Head of caudate nucleus (tissue), 42 donors: Measurements from ENCODE around the gene ENTPD6.
"Not testable (repeated sequence)": the region's sequence is repeated elsewhere in the genome, so short reads cannot be mapped to it uniquely, and the experiment has no call there.

Experiments
- DNase-seq, 42 donors: peaks; one replicate each; pipeline versions ENCODE4 v3.0.0 to v3.0.0-alpha.2; 2020 to 2021; ENCODE audit warnings: mixed read lengths in 7 of 42
- intact Hi-C: fragments of 100-400 bp; cut with DNase I; formaldehyde crosslinking; loops from one replicate; pipeline ENCODE4 v1.15.0; 2022

The ENTPD6 gene

GRCh38 chr20:25234009-25234849 is 38.7 kb downstream of the ENTPD6 start:
- DNase-seq, intact Hi-C loops: not testable (repeated sequence)

- no peak for DNase-seq
- intact Hi-C loops = no loop called here
These were observed 41.2 kb downstream of the ENTPD6 start for GRCh38 chr20:25236450-25237304.

GRCh38 chr20:25237610-25238318 is 42.3 kb downstream of the ENTPD6 start:
- intact Hi-C loops = no loop called here
- peak in 36 of 42 donors; percentile 26 to 88 (median 62) for DNase-seq

GRCh38 chr20:25238319-25239037 is 43.0 kb downstream of the ENTPD6 start:
- no peak for DNase-seq
- intact Hi-C loops = no loop called here

GRCh38 chr20:25239387-25240370 is 44.2 kb downstream of the ENTPD6 start:
- intact Hi-C loops = no loop called here
- DNase-seq = peak in 1 of 42 donors; percentile 16

GRCh38 chr20:25240851-25241658 is 45.5 kb downstream of the ENTPD6 start:
- intact Hi-C loops = not testable (repeated sequence)

GRCh38 chr20:25241659-25241955 is 46.1 kb downstream of the ENTPD6 start:
- intact Hi-C loops = not testable (repeated sequence)
- DNase-seq = peak in 1 of 42 donors; percentile 1

More at GRCh38 chr20:25240851-25241658, 45.5 kb downstream of the ENTPD6 start:
- peak in 1 of 42 donors; percentile 3 for DNase-seq

- intact Hi-C loops = no loop called here
- peak in 3 of 42 donors; percentile 2 to 23 (median 3) for DNase-seq
These were observed 46.7 kb downstream of the ENTPD6 start for GRCh38 chr20:25242231-25242630.

- intact Hi-C loops = no loop called here
- DNase-seq = peak in 3 of 42 donors; percentile 2 to 5 (median 2)
These were observed 48.0 kb downstream of the ENTPD6 start for GRCh38 chr20:25243416-25243979.

- intact Hi-C loops = loop anchor here (5.0 kb wide), 3 partner anchors 48 to 253 kb away; partner anchors contain the start of genes ABHD12, APMAP and ENTPD6
These were observed 49.5 kb downstream of the ENTPD6 start for GRCh38 chr20:25244976-25245375.

GRCh38 chr20:25245461-25245860 is 49.9 kb downstream of the ENTPD6 start:
- intact Hi-C loops = loop anchor here (5.0 kb wide), 3 partner anchors 48 to 253 kb away; partner anchors contain the start of genes ABHD12, APMAP and ENTPD6
- peak in 3 of 42 donors; percentile 8 to 38 (median 32) for DNase-seq

More at GRCh38 chr20:25244976-25245375, 49.5 kb downstream of the ENTPD6 start:
- no peak for DNase-seq

- intact Hi-C loops = loop anchor here (5.0 kb wide), 3 partner anchors 49 to 254 kb away; partner anchors contain the start of genes ABHD12, APMAP and ENTPD6
- peak in 3 of 42 donors; percentile 9 to 32 (median 16) for DNase-seq
These were observed 50.9 kb downstream of the ENTPD6 start for GRCh38 chr20:25246182-25246999.

GRCh38 chr20:25247000-25247517 is 51.5 kb downstream of the ENTPD6 start:
- peak; percentile 59 to 90 (median 75) for DNase-seq
- intact Hi-C loops = loop anchor here (5.0 kb wide), 3 partner anchors 50 to 255 kb away; partner anchors contain the start of genes ABHD12, APMAP and ENTPD6

GRCh38 chr20:25247518-25247955 is 52.0 kb downstream of the ENTPD6 start:
- intact Hi-C loops = loop anchor here (5.0 kb wide), 3 partner anchors 50 to 255 kb away; partner anchors contain the start of genes ABHD12, APMAP and ENTPD6
- DNase-seq = peak in 10 of 42 donors; percentile 19 to 49 (median 35)
